A549 (cell line): ENCODE results near the gene HYAL3. TPM values are rescaled to one million over a fixed set of nuclear protein-coding genes. Genes with fewer than 3 reads are reported as not detected.

Experiments used
- ATAC-seq, 2 experiments: fragments of 200-7000 bp in 1 of 2; fragments of >200 bp in 1 of 2; cut with Nextera tagmentation in 1 of 2; cut with Tn5 transposase in 1 of 2; 3 replicates each; pipeline versions ENCODE4 v1.8.0 to v1.9.1; 2018 to 2020; ENCODE audit warnings: mild to moderate bottlenecking in 1 of 2, moderate library complexity in 1 of 2
- CTCF ChIA-PET: fragments of 300-600 bp; sonication (Branson Sonifier 250); formaldehyde crosslinking; extraction: SDS; loops from one replicate; lab custom pipeline; 2021; ENCODE audit warnings: antibody characterized with exemption, inconsistent platforms; lab: Yijun Ruan, JAX
- POLR2A ChIA-PET: fragments of 350-600 bp; formaldehyde crosslinking; extraction: SDS; loops from one replicate; lab custom pipeline; 2021; ENCODE audit warnings: antibody characterized with exemption, inconsistent platforms; lab: Yijun Ruan, JAX
- DNase-seq, 2 experiments: peaks; one replicate each; pipeline versions ENCODE4 v3.0.0 to v3.0.0-alpha.2; 2011 to 2016; ENCODE audit warnings: low read depth in 1 of 2, low spot score in 1 of 2
- FAIRE-seq: peaks from 2 replicates; lab custom pipeline; 2011; peaks lifted over from hg19 to GRCh38; lab: Jason Lieb, UNC
- H3K27ac ChIP-seq, 2 experiments: fragments of >200 bp; sonication (Bioruptor Twin); formaldehyde crosslinking; 3 replicates each; pipeline ENCODE4 v1.5.1; 2016 to 2017
- H3K4me1 ChIP-seq: fragments of >200 bp; sonication (Bioruptor Twin); formaldehyde crosslinking; 3 replicates; pipeline ENCODE4 v1.6.1; 2016
- H3K4me2 ChIP-seq: fragments of >200 bp; sonication (Bioruptor Twin); formaldehyde crosslinking; 3 replicates; pipeline ENCODE4 v1.6.1; 2016
- H3K4me3 ChIP-seq: fragments of >200 bp; sonication (Bioruptor Twin); formaldehyde crosslinking; 3 replicates; pipeline ENCODE4 v1.5.1; 2016
- H3K9me3 ChIP-seq: fragments of >200 bp; sonication (Bioruptor Twin); formaldehyde crosslinking; 3 replicates; pipeline ENCODE4 v1.6.1; 2016
- BCL3 ChIP-seq: fragments of >200 bp; sonication (Bioruptor Twin); formaldehyde crosslinking; IDR thresholded peaks from 3 replicates; pipeline ENCODE4 v1.6.1; 2016
- BHLHE40 ChIP-seq: IDR thresholded peaks from 2 replicates; pipeline ENCODE4 v1.6.1; 2012; ENCODE audit warnings: low read depth, low read length, inconsistent platforms
- CBX2 ChIP-seq: fragments of 200-600 bp; sonication (generic); IDR thresholded peaks from 2 replicates; pipeline ENCODE4 v1.6.1; 2016; ENCODE audit warnings: low read depth, mild to moderate bottlenecking, borderline replicate concordance
- CHD2 ChIP-seq: fragments of 150-350 bp; IDR thresholded peaks from 2 replicates; pipeline ENCODE4 v1.6.1; 2014; ENCODE audit warnings: low read length; ENCODE audit not compliant: partially characterized antibody
- CHD4 ChIP-seq: fragments of 200-600 bp; sonication (generic); IDR thresholded peaks from 2 replicates; pipeline ENCODE4 v1.6.1; 2016; ENCODE audit warnings: antibody characterized with exemption, mild to moderate bottlenecking, borderline replicate concordance
- EHF ChIP-seq: fragments of 250-450 bp; sonication (Bioruptor Pico); IDR thresholded peaks from 2 replicates; pipeline ENCODE4 v1.5.0; 2020; ENCODE audit warnings: mild to moderate bottlenecking
- EHMT2 ChIP-seq: fragments of 200-600 bp; sonication (generic); IDR thresholded peaks from 2 replicates; pipeline ENCODE4 v1.6.1; 2016; ENCODE audit warnings: antibody characterized with exemption, low read depth, mild to moderate bottlenecking, moderate library complexity
- FOSB ChIP-seq: fragments of 250-450 bp; sonication (Bioruptor Pico); IDR thresholded peaks from 2 replicates; pipeline ENCODE4 v1.5.0; 2020; ENCODE audit warnings: mild to moderate bottlenecking, moderate library complexity
- FOSL2 ChIP-seq, 2 experiments: fragments of 450-650 bp in 1 of 2; fragments of >200 bp in 1 of 2; sonication (Bioruptor Twin) in 1 of 2; formaldehyde crosslinking; IDR thresholded peaks; 2 replicates each; pipeline versions ENCODE4 v1.5.0 to v1.6.1; 2016 to 2020; ENCODE audit warnings: mild to moderate bottlenecking in 1 of 2, moderate library complexity in 1 of 2
- GATA3 ChIP-seq: IDR thresholded peaks from 2 replicates; pipeline ENCODE4 v1.6.1; 2012; ENCODE audit warnings: borderline replicate concordance
- HES2 ChIP-seq: fragments of >200 bp; sonication (Bioruptor Twin); formaldehyde crosslinking; IDR thresholded peaks from 2 replicates; pipeline ENCODE4 v1.6.1; 2016
- HMGXB4 ChIP-seq: fragments of 250-450 bp; sonication (Bioruptor Pico); IDR thresholded peaks from 2 replicates; pipeline ENCODE4 v1.5.0; 2021; ENCODE audit warnings: mild to moderate bottlenecking, moderate library complexity, borderline replicate concordance
- JUNB ChIP-seq: fragments of >200 bp; sonication (Bioruptor Twin); formaldehyde crosslinking; IDR thresholded peaks from 2 replicates; pipeline ENCODE4 v1.6.1; 2016
- KDM5A ChIP-seq: fragments of 200-600 bp; sonication (generic); IDR thresholded peaks from 2 replicates; pipeline ENCODE4 v1.6.1; 2016; ENCODE audit warnings: antibody characterized with exemption, mild to moderate bottlenecking
- MAZ ChIP-seq: fragments of 150-350 bp; IDR thresholded peaks from 2 replicates; pipeline ENCODE4 v1.6.1; 2014; ENCODE audit warnings: antibody characterized with exemption, low read depth, low read length, borderline replicate concordance
- PHF8 ChIP-seq: fragments of 200-600 bp; sonication (generic); IDR thresholded peaks from 2 replicates; pipeline ENCODE4 v1.6.1; 2016; ENCODE audit warnings: low read depth, mild to moderate bottlenecking, antibody characterized with exemption, moderate library complexity, borderline replicate concordance
- POLR2AphosphoS2 ChIP-seq: conservative IDR thresholded peaks from 2 replicates; pipeline ENCODE4 v1.6.1; 2012; ENCODE audit warnings: low read length, improper control_type of control experiment, inconsistent platforms
- RAD21 ChIP-seq, 2 experiments: fragments of >200 bp in 1 of 2; sonication (Bioruptor Twin) in 1 of 2; formaldehyde crosslinking in 1 of 2; IDR thresholded peaks in 1 of 2; conservative IDR thresholded peaks in 1 of 2; 2 replicates in 1 of 2; 3 replicates in 1 of 2; pipeline ENCODE4 v1.6.1; 2012 to 2018; ENCODE audit warnings: inconsistent platforms in 1 of 2
- RARB ChIP-seq: fragments of 250-450 bp; sonication (Bioruptor Pico); IDR thresholded peaks from 2 replicates; pipeline ENCODE4 v1.8.0; 2021; ENCODE audit warnings: mild to moderate bottlenecking, moderate library complexity
- RCOR1 ChIP-seq: fragments of 150-350 bp; IDR thresholded peaks from 2 replicates; pipeline ENCODE4 v1.6.1; 2014; ENCODE audit warnings: antibody characterized with exemption, low read length, low read depth
- RFX5 ChIP-seq: fragments of 450-650 bp; IDR thresholded peaks from 2 replicates; pipeline ENCODE4 v1.7.1; 2014; ENCODE audit warnings: antibody characterized with exemption, mild to moderate bottlenecking, moderate library complexity
- RNF2 ChIP-seq: fragments of 200-600 bp; sonication (generic); IDR thresholded peaks from 2 replicates; pipeline ENCODE4 v1.6.1; 2016; ENCODE audit warnings: low read depth, mild to moderate bottlenecking, antibody characterized with exemption, moderate library complexity, borderline replicate concordance
- SMC3 ChIP-seq: fragments of >200 bp; sonication (Bioruptor Twin); formaldehyde crosslinking; IDR thresholded peaks from 3 replicates; pipeline ENCODE4 v1.6.1; 2018; ENCODE audit warnings: inconsistent platforms
- WGBS: methylation state at CpG from one replicate; pipeline ENCODE4 v1.1.6; 2017; ENCODE audit errors: missing lambda C conversion rate; 5-methylcytosine and 5-hydroxymethylcytosine counted together
- polyA plus RNA-seq, 4 experiments: library from polyadenylated mRNA; depleted of rRNA in 3 of 4; stranded (reverse); fragments of >200 nt; fragmentation: RNase III in 1 of 4; extraction: RNeasy Plus Mini Kit Qiagen cat#74134 plus additional on column Dnase treatment in 1 of 4; gene quantifications; 2 replicates in 3 of 4; 3 replicates in 1 of 4; pipeline ENCODE4 v1.2.3, GENCODE V29; 2011 to 2017
- TF ChIP-seq, protein P1 (sequence below): IDR thresholded peaks from 2 replicates; pipeline ENCODE4 v1.6.1; 2012
- TF ChIP-seq, protein P2 (sequence below): fragments of >200 bp; sonication (Bioruptor Twin); formaldehyde crosslinking; IDR thresholded peaks from 3 replicates; pipeline ENCODE4 v1.5.1; 2016

The HYAL3 gene
- polyA plus RNA-seq, 2 of the 4 experiments (the other 2 are of a cell fraction): 3.0 to 5.0 TPM

DNA sequence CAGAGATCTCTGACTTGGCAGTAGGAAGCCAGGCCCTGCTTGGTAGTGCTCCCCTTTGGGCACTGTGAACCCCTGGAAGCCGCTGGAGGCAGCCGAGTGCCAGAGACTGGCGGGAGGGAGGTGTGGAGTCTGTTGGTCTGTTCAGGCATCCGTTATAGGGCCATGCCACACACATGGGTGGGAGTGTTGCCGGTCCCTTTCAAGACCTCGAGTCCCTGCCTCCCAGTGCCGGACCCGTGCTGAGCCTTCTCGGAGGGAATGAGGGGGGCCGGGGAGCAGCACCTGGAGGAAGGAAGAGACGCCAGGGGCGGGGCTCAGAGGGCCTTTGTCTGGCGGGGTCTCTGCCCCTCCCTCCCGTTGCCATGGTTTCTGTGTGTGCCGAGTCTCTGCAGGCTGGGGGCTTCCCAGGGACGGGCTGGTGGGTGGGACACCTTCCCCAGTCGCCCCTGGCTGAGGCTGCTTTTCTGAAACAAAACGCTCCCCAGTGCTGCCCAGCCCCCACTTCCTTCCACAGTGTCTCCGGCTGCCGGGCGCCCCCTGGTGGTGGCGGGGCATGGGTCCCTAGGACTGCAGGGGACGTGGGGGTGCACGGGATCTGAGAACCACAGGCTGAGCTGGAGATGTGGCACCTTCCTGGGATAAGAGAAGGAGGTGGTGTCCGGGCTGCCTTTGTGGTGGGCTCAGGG is 53.2 kb downstream of the HYAL3 start:
- peaks cover 35% of the 10 kb centered on the region for H3K4me1 ChIP-seq
- H3K9me3 ChIP-seq: no peaks in the 10 kb centered on the region
- ChIA-PET CTCF (interaction anchor here (0.6 to 11.2 kb wide), 24 partner anchors 10 to 1086 kb away, joined by 3 to 219 read pairs (median 5); partner anchors contain the start of genes GNAI2 and IFRD2), POLR2A (interaction anchor here (0.7 to 1.7 kb wide), 10 partner anchors 9 to 91 kb away, joined by 3 to 16 read pairs (median 4); partner anchors contain the start of genes GNAI2, IFRD2 and SEMA3B)
- ATAC-seq (peak; percentile 86 to 94), DNase-seq (peak; percentile 61 to 78), FAIRE-seq (no peak)
- no peak for TF ChIP-seq BCL3
- peak; percentile 46 for TF ChIP-seq CHD2
- no peak for TF ChIP-seq RNF2
- TF ChIP-seq EHMT2: no peak
- no peak for TF ChIP-seq KDM5A
- no peak for TF ChIP-seq FOSB (CRISPR knock-in tag)
- no peak for TF ChIP-seq RFX5
- TF ChIP-seq, protein P1, sequence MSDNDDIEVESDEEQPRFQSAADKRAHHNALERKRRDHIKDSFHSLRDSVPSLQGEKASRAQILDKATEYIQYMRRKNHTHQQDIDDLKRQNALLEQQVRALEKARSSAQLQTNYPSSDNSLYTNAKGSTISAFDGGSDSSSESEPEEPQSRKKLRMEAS: peak; percentile 36; the same call in 1 of the 2 replicates
- TF ChIP-seq RARB (CRISPR knock-in tag): no peak
- TF ChIP-seq HMGXB4: no peak
- peak; percentile 10; the same call in 1 of the 2 replicates for TF ChIP-seq GATA3
- TF ChIP-seq EHF (CRISPR knock-in tag): no peak
- TF ChIP-seq, protein P2, sequence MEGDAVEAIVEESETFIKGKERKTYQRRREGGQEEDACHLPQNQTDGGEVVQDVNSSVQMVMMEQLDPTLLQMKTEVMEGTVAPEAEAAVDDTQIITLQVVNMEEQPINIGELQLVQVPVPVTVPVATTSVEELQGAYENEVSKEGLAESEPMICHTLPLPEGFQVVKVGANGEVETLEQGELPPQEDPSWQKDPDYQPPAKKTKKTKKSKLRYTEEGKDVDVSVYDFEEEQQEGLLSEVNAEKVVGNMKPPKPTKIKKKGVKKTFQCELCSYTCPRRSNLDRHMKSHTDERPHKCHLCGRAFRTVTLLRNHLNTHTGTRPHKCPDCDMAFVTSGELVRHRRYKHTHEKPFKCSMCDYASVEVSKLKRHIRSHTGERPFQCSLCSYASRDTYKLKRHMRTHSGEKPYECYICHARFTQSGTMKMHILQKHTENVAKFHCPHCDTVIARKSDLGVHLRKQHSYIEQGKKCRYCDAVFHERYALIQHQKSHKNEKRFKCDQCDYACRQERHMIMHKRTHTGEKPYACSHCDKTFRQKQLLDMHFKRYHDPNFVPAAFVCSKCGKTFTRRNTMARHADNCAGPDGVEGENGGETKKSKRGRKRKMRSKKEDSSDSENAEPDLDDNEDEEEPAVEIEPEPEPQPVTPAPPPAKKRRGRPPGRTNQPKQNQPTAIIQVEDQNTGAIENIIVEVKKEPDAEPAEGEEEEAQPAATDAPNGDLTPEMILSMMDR: peak; percentile 90
- no peak for TF ChIP-seq MAZ
- TF ChIP-seq RAD21 (conservative IDR thresholded peaks at IDR 0.05 in 1 of 2, IDR thresholded peaks at IDR 0.05 in 1 of 2): peak; percentile 59 to 64
- peak; percentile 84 for TF ChIP-seq SMC3
- TF ChIP-seq HES2: no peak
- no peak for TF ChIP-seq RCOR1
- TF ChIP-seq JUNB: no peak
- no peak for TF ChIP-seq PHF8
- no peak for TF ChIP-seq CHD4
- TF ChIP-seq POLR2AphosphoS2: no peak
- TF ChIP-seq BHLHE40: 0 out of 2 replicates have a peak, but pooled peaks have one; percentile 36
- TF ChIP-seq CBX2: no peak
- TF ChIP-seq FOSL2 (IDR thresholded peaks at IDR 0.05): no peak
- 0 out of 2 replicates have a peak, but pooled peaks have one; percentile 2 for TF ChIP-seq FOSL2 (CRISPR knock-in tag; IDR thresholded peaks at IDR 0.05)
- peak overlapping the region; percentile 41 for H3K4me3 ChIP-seq
- WGBS: 7% methylated on average over 6 of the region's 25 CpGs
- H3K4me2 ChIP-seq: peak overlapping the region; percentile 83
- peak overlapping the region; percentile 89 to 95 for H3K27ac ChIP-seq
